Natural killer cell (primary cell): ENCODE results near the gene ANKLE2. TPM values are rescaled to one million over a fixed set of nuclear protein-coding genes. Genes with fewer than 3 reads are reported as not detected.

ENCODE experiments used
- ATAC-seq, 3 donors: fragments of 150-1000 bp in 2 of 3; fragments of 200-7000 bp in 1 of 3; cut with Tn5 transposase; 1 replicate in 1 of 3; 2 replicates in 2 of 3; pipeline ENCODE4 v1.10.0; 2021; ENCODE audit warnings: mild to moderate bottlenecking in 2 of 3, moderate library complexity in 2 of 3
- DNase-seq, 2 donors: peaks; one replicate each; pipeline versions ENCODE4 v3.0.0 to v3.0.0-alpha.2; 2013 to 2021; ENCODE audit warnings: mixed read lengths in 1 of 2
- H3K27ac ChIP-seq: one replicate; pipeline ENCODE4 v1.5.1; 2013; ENCODE audit warnings: mild to moderate bottlenecking, low read length
- H3K27me3 ChIP-seq: one replicate; pipeline ENCODE4 v1.6.1; 2013; ENCODE audit warnings: low read length; ENCODE audit not compliant: control insufficient read depth, insufficient read depth
- H3K36me3 ChIP-seq: one replicate; pipeline ENCODE4 v1.6.1; 2013; ENCODE audit warnings: low read length; ENCODE audit not compliant: control insufficient read depth, insufficient read depth
- H3K4me1 ChIP-seq: one replicate; pipeline ENCODE4 v1.6.1; 2013; ENCODE audit warnings: low read length; ENCODE audit not compliant: control insufficient read depth, insufficient read depth
- H3K4me3 ChIP-seq: one replicate; pipeline ENCODE4 v1.5.1; 2013; ENCODE audit warnings: low read length
- H3K9me3 ChIP-seq: one replicate; pipeline ENCODE4 v1.6.1; 2013; ENCODE audit warnings: low read length; ENCODE audit not compliant: control insufficient read depth, insufficient read depth
- H3K27ac Mint-ChIP-seq, 2 donors: one replicate each; pipeline ENCODE4 v1.8.0; 2022; ENCODE audit warnings: mild to moderate bottlenecking in 2 of 2, mixed read lengths in 2 of 2, moderate library complexity in 1 of 2
- H3K27me3 Mint-ChIP-seq, 2 donors: one replicate each; pipeline ENCODE4 v1.8.0; 2022; ENCODE audit warnings: low read depth in 2 of 2, mixed read lengths in 2 of 2
- H3K36me3 Mint-ChIP-seq: one replicate; pipeline ENCODE4 v1.8.0; 2022; ENCODE audit warnings: mixed read lengths
- H3K4me1 Mint-ChIP-seq, 2 donors: one replicate each; pipeline ENCODE4 v1.8.0; 2022; ENCODE audit warnings: mixed read lengths in 2 of 2
- H3K4me3 Mint-ChIP-seq: one replicate; pipeline ENCODE4 v1.8.0; 2022; ENCODE audit warnings: mild to moderate bottlenecking, moderate library complexity, mixed read lengths
- H3K9me3 Mint-ChIP-seq, 2 donors: one replicate each; pipeline ENCODE4 v1.8.0; 2022; ENCODE audit warnings: mixed read lengths in 2 of 2
- WGBS: methylation state at CpG from one replicate; pipeline ENCODE4 v1.1.7; 2013; ENCODE audit warnings: missing lambda C conversion rate; ENCODE audit not compliant: insufficient coverage; 5-methylcytosine and 5-hydroxymethylcytosine counted together
- intact Hi-C: fragments of 100-400 bp; cut with micrococcal nuclease; formaldehyde crosslinking; loops from one replicate; pipeline ENCODE4 v1.14.2; 2022
- total RNA-seq, 4 donors: library from RNA; stranded (reverse); fragments of 120-200 nt in 1 of 4; gene quantifications; one replicate each; pipeline versions ENCODE4 v1.2.3 to v1.2.4, GENCODE V29; 2013 to 2022
- TF ChIP-seq, protein P1 (sequence below): fragments of 200-600 bp; IDR thresholded peaks from one replicate; pipeline ENCODE4 v1.8.0; 2022; ENCODE audit warnings: antibody characterized with exemption

The ANKLE2 gene
- total RNA-seq, 3 donors from 2014 or later (not counting 1 experiment from before 2014, with no cell fraction given) = 67.3 to 86.4 (median 84.6) TPM

DNA sequence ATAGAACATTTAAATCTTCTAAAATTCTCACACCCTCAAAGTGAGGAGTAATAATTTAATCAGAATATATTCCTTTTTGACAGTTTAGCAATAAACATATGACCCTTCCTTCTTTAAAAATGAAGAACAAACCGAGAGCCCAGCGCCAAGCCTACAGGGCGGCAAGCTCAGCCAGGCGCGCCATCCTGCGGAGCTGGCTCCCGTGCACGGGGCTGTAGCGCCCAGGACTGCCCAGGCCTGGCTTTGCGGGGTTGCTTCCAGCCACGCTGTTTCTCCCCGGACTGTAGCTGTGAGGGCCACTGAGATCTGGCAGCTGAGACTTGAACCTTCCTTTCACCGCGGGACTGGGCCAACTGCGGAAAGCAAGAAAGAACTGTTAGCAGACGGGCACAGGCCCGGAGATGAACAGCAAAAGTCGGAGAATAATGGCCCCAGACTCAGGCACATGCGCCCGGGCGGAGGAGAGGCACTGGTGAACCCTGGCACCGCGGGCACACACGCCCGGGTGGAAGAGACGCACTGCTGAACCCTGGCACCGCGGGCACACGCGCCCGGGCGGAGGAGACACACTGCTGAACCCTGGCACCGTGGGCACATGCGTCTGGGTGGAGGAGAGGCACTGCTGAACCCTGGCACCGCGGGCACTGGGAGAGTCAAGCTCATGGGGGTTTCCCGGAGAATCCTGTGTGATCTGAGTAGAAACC is 34.4 kb downstream of the ANKLE2 start:
- H3K36me3 ChIP-seq = peaks cover 65% of the 10 kb centered on the region

DNA sequence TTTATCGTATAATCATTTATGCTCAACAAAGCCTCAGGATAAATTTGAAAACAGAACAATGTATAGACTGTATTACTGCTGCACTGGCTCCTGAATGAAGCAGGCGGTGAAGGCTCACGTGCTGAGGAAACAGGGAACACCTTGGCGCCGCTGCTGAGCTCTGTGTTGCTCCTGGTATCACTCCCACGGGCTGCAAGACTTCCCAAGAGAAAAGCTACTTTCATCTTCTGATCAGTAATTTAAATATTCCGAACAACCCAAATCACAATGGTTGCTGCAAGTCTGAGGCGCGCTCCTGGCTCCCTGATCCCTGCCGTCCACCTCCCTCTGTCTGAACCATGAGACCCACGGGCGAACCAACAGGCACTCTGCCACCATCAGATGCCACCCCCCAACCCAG is 35.2 kb downstream of the ANKLE2 start:
- intact Hi-C loops = no loop called here
- peaks cover 57% of the 10 kb centered on the region for H3K36me3 ChIP-seq

More for the DNA sequence above, 34.4 kb downstream of the ANKLE2 start:
- no peak overlapping the region for H3K4me3 ChIP-seq
- TF ChIP-seq, protein P1, sequence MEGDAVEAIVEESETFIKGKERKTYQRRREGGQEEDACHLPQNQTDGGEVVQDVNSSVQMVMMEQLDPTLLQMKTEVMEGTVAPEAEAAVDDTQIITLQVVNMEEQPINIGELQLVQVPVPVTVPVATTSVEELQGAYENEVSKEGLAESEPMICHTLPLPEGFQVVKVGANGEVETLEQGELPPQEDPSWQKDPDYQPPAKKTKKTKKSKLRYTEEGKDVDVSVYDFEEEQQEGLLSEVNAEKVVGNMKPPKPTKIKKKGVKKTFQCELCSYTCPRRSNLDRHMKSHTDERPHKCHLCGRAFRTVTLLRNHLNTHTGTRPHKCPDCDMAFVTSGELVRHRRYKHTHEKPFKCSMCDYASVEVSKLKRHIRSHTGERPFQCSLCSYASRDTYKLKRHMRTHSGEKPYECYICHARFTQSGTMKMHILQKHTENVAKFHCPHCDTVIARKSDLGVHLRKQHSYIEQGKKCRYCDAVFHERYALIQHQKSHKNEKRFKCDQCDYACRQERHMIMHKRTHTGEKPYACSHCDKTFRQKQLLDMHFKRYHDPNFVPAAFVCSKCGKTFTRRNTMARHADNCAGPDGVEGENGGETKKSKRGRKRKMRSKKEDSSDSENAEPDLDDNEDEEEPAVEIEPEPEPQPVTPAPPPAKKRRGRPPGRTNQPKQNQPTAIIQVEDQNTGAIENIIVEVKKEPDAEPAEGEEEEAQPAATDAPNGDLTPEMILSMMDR = no peak
- peaks cover 23% of the 10 kb centered on the region for H3K36me3 Mint-ChIP-seq
- H3K4me3 Mint-ChIP-seq = no peak overlapping the region
- intact Hi-C loops = no loop called here
- H3K27me3 Mint-ChIP-seq = no peaks in the 10 kb centered on the region
- no peaks in the 10 kb centered on the region for H3K4me1 ChIP-seq
- ATAC-seq (no peak), DNase-seq (no peak)
- no peaks in the 10 kb centered on the region for H3K27me3 ChIP-seq
- H3K9me3 Mint-ChIP-seq = no peaks in the 10 kb centered on the region
- H3K9me3 ChIP-seq = no peaks in the 10 kb centered on the region
- H3K27ac ChIP-seq = no peak overlapping the region
- 95% methylated on average over 37 of the region's 37 CpGs for WGBS
- H3K4me1 Mint-ChIP-seq = peaks cover 0 to 6% of the 10 kb centered on the region in 2 donors
- no peak overlapping the region for H3K27ac Mint-ChIP-seq

DNA sequence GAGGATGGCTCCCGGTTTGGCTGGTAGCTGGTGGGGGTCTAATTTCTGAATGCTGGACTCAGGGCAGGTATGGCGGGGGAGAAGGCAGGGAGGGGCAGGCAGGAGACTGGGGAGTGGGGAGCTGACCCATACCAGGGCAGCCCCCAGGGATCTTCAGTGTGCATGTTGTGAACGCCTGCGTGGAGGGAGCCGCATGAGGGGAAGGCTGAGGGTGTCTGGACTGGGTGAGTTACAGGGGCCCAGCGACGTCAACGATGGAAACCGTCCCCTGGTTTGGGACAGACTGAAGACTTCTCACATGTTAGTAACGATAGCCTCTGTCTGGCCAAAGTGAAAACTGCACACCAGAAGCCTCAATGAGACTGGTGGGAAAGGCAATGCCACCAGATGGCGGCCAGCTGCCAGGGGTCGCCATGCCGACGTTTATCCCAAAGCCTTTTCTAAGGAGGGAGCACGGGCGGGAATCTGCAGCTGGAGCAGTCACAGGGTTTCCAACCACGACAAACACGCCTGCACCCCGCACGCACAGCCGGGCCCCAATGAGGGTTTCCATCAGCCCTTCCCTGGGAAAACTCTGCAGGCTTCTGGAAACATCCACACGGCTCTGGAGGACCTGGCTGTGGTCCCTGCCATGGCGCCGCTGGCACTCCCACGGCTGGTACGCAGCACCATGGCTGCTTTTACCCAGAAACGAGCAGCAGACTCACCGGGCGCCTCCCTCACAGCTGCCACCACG is 37.0 kb downstream of the ANKLE2 start:
- no peak overlapping the region for H3K4me3 Mint-ChIP-seq
- no peaks in the 10 kb centered on the region for H3K27me3 Mint-ChIP-seq
- no peaks in the 10 kb centered on the region for H3K9me3 Mint-ChIP-seq
- H3K27ac ChIP-seq = no peak overlapping the region
- no peaks in the 10 kb centered on the region for H3K9me3 ChIP-seq
- TF ChIP-seq, protein P1 = no peak
- no peak for DNase-seq
- WGBS = 96% methylated on average over 30 of the region's 30 CpGs
- no peak overlapping the region for H3K4me3 ChIP-seq
- H3K4me1 Mint-ChIP-seq = peaks cover 0 to 6% of the 10 kb centered on the region in 2 donors
- no peaks in the 10 kb centered on the region for H3K27me3 ChIP-seq
- H3K36me3 ChIP-seq = peaks cover 71% of the 10 kb centered on the region
- ATAC-seq = no peak
- H3K4me1 ChIP-seq = no peaks in the 10 kb centered on the region
- intact Hi-C loops = no loop called here
- H3K27ac Mint-ChIP-seq = no peak overlapping the region
- peaks cover 16% of the 10 kb centered on the region for H3K36me3 Mint-ChIP-seq

More for the DNA sequence above, 35.2 kb downstream of the ANKLE2 start:
- DNase-seq = no peak
- Histone ChIP-seq H3K27me3 (no peaks in the 10 kb centered on the region), H3K4me1 (no peaks in the 10 kb centered on the region), H3K27ac (no peak overlapping the region), H3K4me3 (no peak overlapping the region), H3K9me3 (no peaks in the 10 kb centered on the region)
- Mint-ChIP-seq H3K27ac (no peak overlapping the region), H3K4me3 (no peak overlapping the region), H3K9me3 (no peaks in the 10 kb centered on the region), H3K36me3 (peaks cover 16% of the 10 kb centered on the region), H3K27me3 (no peaks in the 10 kb centered on the region), H3K4me1 (peaks cover 0 to 6% of the 10 kb centered on the region in 2 donors)
- 97% methylated on average over 12 of the region's 12 CpGs for WGBS
- ATAC-seq = no peak
- TF ChIP-seq, protein P1 = no peak
